WERI-Rb-1 (cell line): ENCODE results near the gene F13B.

Experiments
- DNase-seq: peaks from one replicate; pipeline ENCODE4 v3.0.0-alpha.2; 2020
- H3K27ac ChIP-seq: fragments of 250-450 bp; sonication (Bioruptor Pico); 2 replicates; pipeline ENCODE4 v1.5.1; 2020; ENCODE audit warnings: mild to moderate bottlenecking, moderate library complexity
- H3K27me3 ChIP-seq: fragments of 250-450 bp; sonication (Bioruptor Pico); 2 replicates; pipeline ENCODE4 v1.5.1; 2021; ENCODE audit warnings: mild to moderate bottlenecking, low read depth, moderate library complexity; ENCODE audit not compliant: insufficient read depth, severe bottlenecking
- H3K36me3 ChIP-seq: fragments of 250-450 bp; sonication (Bioruptor Pico); 2 replicates; pipeline ENCODE4 v1.5.1; 2020; ENCODE audit warnings: mild to moderate bottlenecking, moderate library complexity
- H3K4me3 ChIP-seq: 2 replicates; pipeline ENCODE4 v1.5.1; 2011; ENCODE audit warnings: low read depth, mild to moderate bottlenecking, control low read depth, low read length
- H3K9me3 ChIP-seq: fragments of 250-450 bp; sonication (Bioruptor Pico); 2 replicates; pipeline ENCODE4 v1.5.1; 2021; ENCODE audit warnings: mild to moderate bottlenecking, moderate library complexity; ENCODE audit not compliant: severe bottlenecking
- TF ChIP-seq, protein P1 (sequence below): IDR thresholded peaks from 2 replicates; pipeline ENCODE4 v1.5.1; 2011; ENCODE audit warnings: low read depth, mild to moderate bottlenecking, control low read depth, inconsistent platforms, low read length

Gene F13B

DNA sequence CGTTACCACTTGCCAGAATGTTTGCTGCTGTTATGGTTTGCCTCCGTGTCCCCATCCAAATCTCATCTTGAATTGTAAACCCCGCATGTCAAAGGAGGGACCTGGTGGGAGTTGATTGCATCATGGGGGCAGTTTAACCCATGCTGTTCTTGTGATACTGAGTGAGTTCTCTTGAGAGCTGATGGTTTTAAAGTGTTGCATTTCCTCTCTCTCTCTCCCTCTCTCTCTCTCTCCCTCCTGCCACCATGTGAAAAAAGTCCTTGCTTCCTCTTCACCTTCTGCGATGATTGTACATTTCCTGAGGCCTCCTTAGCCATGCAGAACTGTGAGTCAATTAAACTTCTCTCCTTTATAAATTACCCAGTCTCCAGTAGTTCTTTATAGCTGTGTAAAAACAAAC lies 45.3 kb downstream of the F13B start:
- H3K27ac ChIP-seq = no peak overlapping the region
- DNase-seq = no peak
- H3K27me3 ChIP-seq = no peaks in the 10 kb centered on the region
- TF ChIP-seq, protein P1, sequence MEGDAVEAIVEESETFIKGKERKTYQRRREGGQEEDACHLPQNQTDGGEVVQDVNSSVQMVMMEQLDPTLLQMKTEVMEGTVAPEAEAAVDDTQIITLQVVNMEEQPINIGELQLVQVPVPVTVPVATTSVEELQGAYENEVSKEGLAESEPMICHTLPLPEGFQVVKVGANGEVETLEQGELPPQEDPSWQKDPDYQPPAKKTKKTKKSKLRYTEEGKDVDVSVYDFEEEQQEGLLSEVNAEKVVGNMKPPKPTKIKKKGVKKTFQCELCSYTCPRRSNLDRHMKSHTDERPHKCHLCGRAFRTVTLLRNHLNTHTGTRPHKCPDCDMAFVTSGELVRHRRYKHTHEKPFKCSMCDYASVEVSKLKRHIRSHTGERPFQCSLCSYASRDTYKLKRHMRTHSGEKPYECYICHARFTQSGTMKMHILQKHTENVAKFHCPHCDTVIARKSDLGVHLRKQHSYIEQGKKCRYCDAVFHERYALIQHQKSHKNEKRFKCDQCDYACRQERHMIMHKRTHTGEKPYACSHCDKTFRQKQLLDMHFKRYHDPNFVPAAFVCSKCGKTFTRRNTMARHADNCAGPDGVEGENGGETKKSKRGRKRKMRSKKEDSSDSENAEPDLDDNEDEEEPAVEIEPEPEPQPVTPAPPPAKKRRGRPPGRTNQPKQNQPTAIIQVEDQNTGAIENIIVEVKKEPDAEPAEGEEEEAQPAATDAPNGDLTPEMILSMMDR = no peak
- H3K36me3 ChIP-seq = no peaks in the 10 kb centered on the region
- no peak overlapping the region for H3K4me3 ChIP-seq
- no peaks in the 10 kb centered on the region for H3K9me3 ChIP-seq

DNA sequence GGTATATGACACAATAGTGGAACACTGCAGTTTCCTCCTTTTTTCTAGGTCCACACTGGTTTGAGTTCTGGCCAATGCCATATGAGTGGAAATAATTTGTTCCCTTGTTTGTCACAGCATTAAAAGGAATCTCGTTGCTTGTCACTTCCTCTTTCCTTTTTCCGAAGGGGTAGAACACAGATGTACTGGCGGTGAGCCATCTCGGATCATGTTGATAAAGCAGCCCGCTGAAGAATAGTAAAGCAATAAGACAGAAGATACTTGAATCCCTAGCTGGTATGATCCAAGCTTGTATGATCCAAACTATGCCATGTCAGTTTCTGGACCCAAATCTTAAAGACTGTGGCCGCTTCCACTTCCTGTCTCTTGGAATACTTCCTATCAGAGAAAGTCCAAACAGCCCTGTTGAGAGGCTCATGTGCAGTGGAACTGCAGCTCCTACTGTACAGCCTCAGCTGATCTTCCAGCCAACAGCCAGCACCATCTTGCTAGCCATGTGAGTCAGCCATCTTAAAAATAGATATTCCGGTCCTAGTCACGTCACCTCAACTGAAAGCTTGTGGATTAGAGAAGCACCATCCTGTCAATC lies 49.4 kb downstream of the F13B start:
- Histone ChIP-seq H3K27me3 (no peaks in the 10 kb centered on the region), H3K36me3 (no peaks in the 10 kb centered on the region), H3K27ac (no peak overlapping the region), H3K4me3 (no peak overlapping the region), H3K9me3 (no peaks in the 10 kb centered on the region)
- TF ChIP-seq, protein P1 = no peak
- no peak for DNase-seq

DNA sequence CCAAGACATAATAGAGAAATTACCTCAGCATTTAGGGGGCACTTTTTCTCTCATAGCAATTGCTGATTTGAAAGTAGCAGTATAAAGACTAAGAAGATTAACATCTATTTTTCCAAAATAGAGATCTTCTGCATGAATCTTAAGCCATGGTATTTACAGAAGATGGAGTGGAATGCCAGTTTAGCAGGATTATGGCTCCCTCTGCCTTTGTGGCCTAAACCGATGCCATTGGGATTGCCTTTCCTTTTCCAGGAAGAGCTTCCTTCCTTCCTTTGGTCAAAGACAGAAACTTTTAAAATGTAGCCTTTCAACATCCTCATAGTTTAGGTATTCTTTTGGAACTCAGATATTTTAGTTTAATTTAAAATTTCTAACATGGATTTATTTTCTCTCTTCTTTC lies 50.3 kb downstream of the F13B start:
- peaks cover 2% of the 10 kb centered on the region for H3K9me3 ChIP-seq
- H3K4me3 ChIP-seq = no peak overlapping the region
- no peaks in the 10 kb centered on the region for H3K36me3 ChIP-seq
- no peak overlapping the region for H3K27ac ChIP-seq
- H3K27me3 ChIP-seq = no peaks in the 10 kb centered on the region
- TF ChIP-seq, protein P1 = no peak
- no peak for DNase-seq

DNA sequence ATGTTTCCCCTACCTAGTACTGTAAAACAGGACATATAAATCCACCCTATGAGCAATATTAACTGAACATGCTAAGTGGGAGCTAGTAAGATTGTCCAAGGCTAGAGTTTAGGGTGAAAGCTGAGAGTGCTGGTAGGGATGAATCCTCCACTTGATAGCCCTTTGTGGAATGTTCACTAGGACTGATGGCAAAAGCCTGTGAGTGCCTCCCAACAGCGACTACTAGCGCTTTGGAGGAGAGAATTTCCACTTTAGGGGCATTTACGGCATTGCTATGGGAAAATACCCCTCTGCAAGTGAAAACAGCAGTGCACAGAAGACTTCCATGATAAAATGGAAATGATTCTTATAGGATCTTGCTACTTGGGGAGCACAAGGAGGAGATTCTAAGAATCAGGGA lies 53.8 kb downstream of the F13B start:
- TF ChIP-seq, protein P1 = no peak
- H3K27me3 ChIP-seq = no peaks in the 10 kb centered on the region
- H3K27ac ChIP-seq = no peak overlapping the region
- no peak overlapping the region for H3K4me3 ChIP-seq
- no peaks in the 10 kb centered on the region for H3K36me3 ChIP-seq
- DNase-seq = no peak
- H3K9me3 ChIP-seq = peaks cover 5% of the 10 kb centered on the region

DNA sequence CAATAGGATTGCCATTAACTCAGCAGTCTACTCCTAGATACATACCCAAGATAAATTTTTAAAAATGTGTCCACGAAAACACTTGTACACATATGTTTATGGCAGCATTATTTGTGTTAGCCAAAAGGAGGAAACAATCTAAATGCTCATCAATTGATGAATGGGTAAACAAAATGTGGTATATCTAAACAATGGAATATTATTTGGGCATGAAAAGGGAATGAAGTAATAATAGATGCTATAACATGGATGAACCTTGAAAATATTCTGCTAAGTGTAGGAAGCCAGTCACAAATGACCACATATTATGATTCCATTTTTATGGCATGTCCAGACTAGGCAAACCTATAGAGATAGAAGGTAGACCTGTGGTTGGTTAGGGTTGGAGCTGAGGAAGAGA lies 55.4 kb downstream of the F13B start:
- Histone ChIP-seq H3K4me3 (no peak overlapping the region), H3K9me3 (peaks cover 5% of the 10 kb centered on the region), H3K27ac (no peak overlapping the region), H3K36me3 (no peaks in the 10 kb centered on the region), H3K27me3 (no peaks in the 10 kb centered on the region)
- no peak for DNase-seq
- TF ChIP-seq, protein P1 = no peak

DNA sequence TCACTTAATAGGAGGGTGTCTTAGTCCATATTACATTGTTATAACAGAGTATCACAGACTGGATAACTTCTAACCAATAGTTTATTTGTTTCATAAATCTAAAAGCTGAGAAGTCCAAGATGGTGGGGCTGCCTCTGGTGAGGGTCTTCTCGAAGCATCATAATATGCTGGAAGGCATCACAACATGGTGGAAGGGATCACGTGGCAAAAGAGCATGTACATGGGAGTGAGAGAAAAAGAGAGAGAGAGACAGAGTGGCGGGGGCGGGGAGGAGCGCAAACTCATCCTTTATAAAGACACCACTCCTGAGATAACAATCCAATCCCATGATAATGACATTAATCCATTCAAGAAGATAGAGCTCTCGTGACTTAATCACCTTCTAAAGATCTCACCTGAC lies 58.2 kb downstream of the F13B start:
- Histone ChIP-seq H3K9me3 (peaks cover 5% of the 10 kb centered on the region), H3K4me3 (no peak overlapping the region), H3K27me3 (no peaks in the 10 kb centered on the region), H3K36me3 (no peaks in the 10 kb centered on the region), H3K27ac (no peak overlapping the region)
- peak; percentile 33 for DNase-seq
- TF ChIP-seq, protein P1 = no peak
